ENCODE results near the gene WNT8B. TPM values are rescaled to one million over a fixed set of nuclear protein-coding genes. Genes with fewer than 3 reads are reported as not detected.
A peak's percentile ranks its signal among the peaks of the same experiment; 100 is the strongest.

WNT8B gene
- total and polyA plus RNA-seq, 2 of the 13 experiments (the other 11 are each of a cell fraction or from before 2014, with no cell fraction given), result 0.07 to 0.20 TPM

DNA sequence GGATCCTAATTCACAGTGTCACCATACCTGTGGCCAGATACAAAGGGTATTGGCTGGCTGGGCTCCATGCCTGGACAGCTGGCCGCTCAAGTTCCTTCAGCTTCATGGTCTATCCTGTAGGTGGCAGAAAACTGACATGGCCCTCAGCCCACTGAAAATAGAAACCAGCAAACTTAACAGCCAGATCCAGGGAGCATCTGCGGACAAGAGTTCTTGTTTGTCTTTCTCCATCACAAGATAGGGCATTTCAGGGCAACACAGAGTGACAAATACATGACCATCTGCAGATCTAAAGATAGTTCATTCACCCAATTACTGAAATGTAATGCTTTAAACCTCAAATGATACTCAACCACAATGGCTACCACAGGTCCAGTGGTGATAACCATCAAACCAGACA lies 54.0 kb downstream of the WNT8B start (continued):
- TF ChIP-seq, protein P1, sequence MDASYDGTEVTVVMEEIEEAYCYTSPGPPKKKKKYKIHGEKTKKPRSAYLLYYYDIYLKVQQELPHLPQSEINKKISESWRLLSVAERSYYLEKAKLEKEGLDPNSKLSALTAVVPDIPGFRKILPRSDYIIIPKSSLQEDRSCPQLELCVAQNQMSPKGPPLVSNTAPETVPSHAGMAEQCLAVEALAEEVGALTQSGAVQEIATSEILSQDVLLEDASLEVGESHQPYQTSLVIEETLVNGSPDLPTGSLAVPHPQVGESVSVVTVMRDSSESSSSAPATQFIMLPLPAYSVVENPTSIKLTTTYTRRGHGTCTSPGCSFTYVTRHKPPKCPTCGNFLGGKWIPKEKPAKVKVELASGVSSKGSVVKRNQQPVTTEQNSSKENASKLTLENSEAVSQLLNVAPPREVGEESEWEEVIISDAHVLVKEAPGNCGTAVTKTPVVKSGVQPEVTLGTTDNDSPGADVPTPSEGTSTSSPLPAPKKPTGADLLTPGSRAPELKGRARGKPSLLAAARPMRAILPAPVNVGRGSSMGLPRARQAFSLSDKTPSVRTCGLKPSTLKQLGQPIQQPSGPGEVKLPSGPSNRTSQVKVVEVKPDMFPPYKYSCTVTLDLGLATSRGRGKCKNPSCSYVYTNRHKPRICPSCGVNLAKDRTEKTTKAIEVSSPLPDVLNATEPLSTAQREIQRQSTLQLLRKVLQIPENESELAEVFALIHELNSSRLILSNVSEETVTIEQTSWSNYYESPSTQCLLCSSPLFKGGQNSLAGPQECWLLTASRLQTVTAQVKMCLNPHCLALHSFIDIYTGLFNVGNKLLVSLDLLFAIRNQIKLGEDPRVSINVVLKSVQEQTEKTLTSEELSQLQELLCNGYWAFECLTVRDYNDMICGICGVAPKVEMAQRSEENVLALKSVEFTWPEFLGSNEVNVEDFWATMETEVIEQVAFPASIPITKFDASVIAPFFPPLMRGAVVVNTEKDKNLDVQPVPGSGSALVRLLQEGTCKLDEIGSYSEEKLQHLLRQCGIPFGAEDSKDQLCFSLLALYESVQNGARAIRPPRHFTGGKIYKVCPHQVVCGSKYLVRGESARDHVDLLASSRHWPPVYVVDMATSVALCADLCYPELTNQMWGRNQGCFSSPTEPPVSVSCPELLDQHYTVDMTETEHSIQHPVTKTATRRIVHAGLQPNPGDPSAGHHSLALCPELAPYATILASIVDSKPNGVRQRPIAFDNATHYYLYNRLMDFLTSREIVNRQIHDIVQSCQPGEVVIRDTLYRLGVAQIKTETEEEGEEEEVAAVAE (CRISPR knock-in tag; IDR thresholded peaks at IDR 0.05; ENCODE audit: borderline replicate concordance), result no peak
- TF ChIP-seq, protein P2, sequence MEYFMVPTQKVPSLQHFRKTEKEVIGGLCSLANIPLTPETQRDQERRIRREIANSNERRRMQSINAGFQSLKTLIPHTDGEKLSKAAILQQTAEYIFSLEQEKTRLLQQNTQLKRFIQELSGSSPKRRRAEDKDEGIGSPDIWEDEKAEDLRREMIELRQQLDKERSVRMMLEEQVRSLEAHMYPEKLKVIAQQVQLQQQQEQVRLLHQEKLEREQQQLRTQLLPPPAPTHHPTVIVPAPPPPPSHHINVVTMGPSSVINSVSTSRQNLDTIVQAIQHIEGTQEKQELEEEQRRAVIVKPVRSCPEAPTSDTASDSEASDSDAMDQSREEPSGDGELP (IDR thresholded peaks at IDR 0.05; ENCODE audit: borderline replicate concordance, low read depth), result peak; percentile 21; the same call in 1 of the 2 replicates
- TF ChIP-seq XRCC5 (optimal IDR thresholded peaks at IDR 0.05; ENCODE audit: low read length), result peak; percentile 25

DNA sequence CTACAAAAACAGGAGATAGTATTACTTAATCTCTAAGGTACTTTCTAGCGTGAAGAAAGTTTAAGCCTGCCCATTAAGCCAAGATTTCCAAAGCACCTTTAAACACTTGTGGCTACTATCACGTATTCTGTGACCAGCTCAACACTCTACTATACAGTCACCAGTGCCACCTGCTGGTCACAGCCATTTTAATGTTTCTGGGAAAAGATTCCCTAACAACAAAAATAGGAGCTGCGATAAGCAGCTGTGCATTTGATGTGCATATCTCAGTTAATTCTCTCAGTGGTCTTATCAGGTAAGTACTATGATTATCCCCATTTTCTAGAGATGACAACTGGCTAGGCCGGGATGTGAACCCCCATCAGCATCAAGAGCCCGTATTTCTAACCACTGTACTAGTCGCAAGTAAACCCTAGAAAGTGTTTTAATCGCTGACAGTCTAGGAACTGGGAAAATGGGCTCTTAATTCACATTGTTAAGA lies 56.0 kb downstream of the WNT8B start:
- intact Hi-C loops (cut with micrococcal nuclease; ENCODE audit: unreplicated experiment), result loop anchor here (2.0 to 5.0 kb wide), 2 partner anchors 36 to 360 kb away; no protein-coding TSS in a partner anchor
- H3K4me2 ChIP-seq (ENCODE audit: low read depth, low read length), result peak overlapping the region; percentile 86
- in situ Hi-C loops (cut with HindIII; ENCODE audit: extremely low pct_ligation_motif_present, low pct_unique_long_range_greater_than_20kb), result no loop called here
- CTCF ChIA-PET (ENCODE audit: low intra/inter-chr PET ratio, low total read pairs), result interaction anchor here (1.3 to 3.4 kb wide), 4 partner anchors 36 to 215 kb away, joined by 3 to 32 read pairs (median 10); no protein-coding TSS in a partner anchor
- FAIRE-seq (peak; percentile 87), ATAC-seq (peak; percentile 76), DNase-seq (ENCODE audit: low spot score) (peak; percentile 65)
- BruUV-seq (replicated peaks), result no TSS peak
- no peak overlapping the region for H2AFZ ChIP-seq (ENCODE audit: low read length)
- 5% methylated on average over 7 of the region's 7 CpGs for WGBS (ENCODE audit: low lambda C conversion rate)
- H3K79me2 ChIP-seq (ENCODE audit: insufficient read depth, low read length), result no peaks in the 10 kb centered on the region
- POLR2A ChIA-PET, result interaction anchor here (0.6 to 1.7 kb wide), 6 partner anchors 11 to 360 kb away, joined by 3 to 13 read pairs (median 4); partner anchors contain the start of genes HIF1AN, NDUFB8 and SCD
- peak overlapping the region; percentile 41 to 78 (median 60); a peak in 5 of 6 replicates for H3K4me3 ChIP-seq (replicated peaks in 1 of 3; ENCODE audit: insufficient read depth in 1 of 3, low read depth in 2 of 3, low read length in 3 of 3)
- H3K9me3 ChIP-seq (ENCODE audit: low read length), result no peaks in the 10 kb centered on the region
- no peaks in the 10 kb centered on the region for H4K20me1 ChIP-seq (ENCODE audit: insufficient read depth, low read length)
- H3K9ac ChIP-seq (ENCODE audit: insufficient read depth, low read depth, low read length), result no peak overlapping the region
- peaks cover 14% of the 10 kb centered on the region for H3K4me1 ChIP-seq (ENCODE audit: insufficient read depth, low read length)
- peaks cover 0 to 7% of the 10 kb centered on the region in 2 experiments; a peak in 1 of 5 replicates for H3K36me3 ChIP-seq (replicated peaks in 1 of 2; ENCODE audit: control insufficient read depth in 1 of 2, insufficient read depth in 2 of 2, low read length in 2 of 2)
- H3K27ac ChIP-seq (ENCODE audit: extremely low read length, insufficient read depth, low read length), result no peak overlapping the region
- H3K27me3 ChIP-seq (ENCODE audit: control insufficient read depth in 1 of 2, insufficient read depth in 2 of 2, low read length in 2 of 2), result no peaks in the 10 kb centered on the region
- 0 out of 2 replicates have a peak, but pooled peaks have one; percentile 5 for TF ChIP-seq ZNF556 (CRISPR knock-in tag; IDR thresholded peaks at IDR 0.05; ENCODE audit: borderline replicate concordance)
- TF ChIP-seq, protein P3, sequence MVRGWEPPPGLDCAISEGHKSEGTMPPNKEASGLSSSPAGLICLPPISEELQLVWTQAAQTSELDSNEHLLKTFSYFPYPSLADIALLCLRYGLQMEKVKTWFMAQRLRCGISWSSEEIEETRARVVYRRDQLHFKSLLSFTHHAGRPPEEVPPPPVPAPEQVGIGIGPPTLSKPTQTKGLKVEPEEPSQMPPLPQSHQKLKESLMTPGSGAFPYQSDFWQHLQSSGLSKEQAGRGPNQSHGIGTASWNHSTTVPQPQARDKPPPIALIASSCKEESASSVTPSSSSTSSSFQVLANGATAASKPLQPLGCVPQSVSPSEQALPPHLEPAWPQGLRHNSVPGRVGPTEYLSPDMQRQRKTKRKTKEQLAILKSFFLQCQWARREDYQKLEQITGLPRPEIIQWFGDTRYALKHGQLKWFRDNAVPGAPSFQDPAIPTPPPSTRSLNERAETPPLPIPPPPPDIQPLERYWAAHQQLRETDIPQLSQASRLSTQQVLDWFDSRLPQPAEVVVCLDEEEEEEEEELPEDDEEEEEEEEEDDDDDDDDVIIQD (CRISPR knock-in tag; IDR thresholded peaks at IDR 0.05; ENCODE audit: low read depth), result peak; percentile 8; the same call in 1 of the 2 replicates
- TF ChIP-seq MEIS1 (CRISPR knock-in tag; IDR thresholded peaks at IDR 0.05; ENCODE audit: borderline replicate concordance), result 0 out of 2 replicates have a peak, but pooled peaks have one; percentile 15
- TF ChIP-seq, protein P4, sequence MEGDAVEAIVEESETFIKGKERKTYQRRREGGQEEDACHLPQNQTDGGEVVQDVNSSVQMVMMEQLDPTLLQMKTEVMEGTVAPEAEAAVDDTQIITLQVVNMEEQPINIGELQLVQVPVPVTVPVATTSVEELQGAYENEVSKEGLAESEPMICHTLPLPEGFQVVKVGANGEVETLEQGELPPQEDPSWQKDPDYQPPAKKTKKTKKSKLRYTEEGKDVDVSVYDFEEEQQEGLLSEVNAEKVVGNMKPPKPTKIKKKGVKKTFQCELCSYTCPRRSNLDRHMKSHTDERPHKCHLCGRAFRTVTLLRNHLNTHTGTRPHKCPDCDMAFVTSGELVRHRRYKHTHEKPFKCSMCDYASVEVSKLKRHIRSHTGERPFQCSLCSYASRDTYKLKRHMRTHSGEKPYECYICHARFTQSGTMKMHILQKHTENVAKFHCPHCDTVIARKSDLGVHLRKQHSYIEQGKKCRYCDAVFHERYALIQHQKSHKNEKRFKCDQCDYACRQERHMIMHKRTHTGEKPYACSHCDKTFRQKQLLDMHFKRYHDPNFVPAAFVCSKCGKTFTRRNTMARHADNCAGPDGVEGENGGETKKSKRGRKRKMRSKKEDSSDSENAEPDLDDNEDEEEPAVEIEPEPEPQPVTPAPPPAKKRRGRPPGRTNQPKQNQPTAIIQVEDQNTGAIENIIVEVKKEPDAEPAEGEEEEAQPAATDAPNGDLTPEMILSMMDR (CRISPR knock-in tag; IDR thresholded peaks at IDR 0.05), result peak; percentile 77
- 0 out of 2 replicates have a peak, but pooled peaks have one; percentile 32 for TF ChIP-seq REL (CRISPR knock-in tag; conservative IDR thresholded peaks at IDR 0.05)
- TF ChIP-seq, protein P5, sequence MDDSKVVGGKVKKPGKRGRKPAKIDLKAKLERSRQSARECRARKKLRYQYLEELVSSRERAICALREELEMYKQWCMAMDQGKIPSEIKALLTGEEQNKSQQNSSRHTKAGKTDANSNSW (CRISPR knock-in tag; IDR thresholded peaks at IDR 0.05; ENCODE audit: borderline replicate concordance), result no peak
- no peak for TF ChIP-seq MBNL3 (CRISPR knock-in tag; conservative IDR thresholded peaks at IDR 0.05)
- peak; percentile 18; the same call in 1 of the 2 replicates for TF ChIP-seq ERF (CRISPR knock-in tag; IDR thresholded peaks at IDR 0.05)
- peak; percentile 4; the same call in 1 of the 2 replicates for TF ChIP-seq BCL6 (CRISPR knock-in tag; IDR thresholded peaks at IDR 0.05)
- peak; percentile 48 for TF ChIP-seq SMC3 (IDR thresholded peaks at IDR 0.05; ENCODE audit: low read length)

All from HepG2 (cell line).